Loucy (cell line): Measurements from ENCODE around the gene SH3RF2.
A peak's percentile ranks its signal among the peaks of the same experiment; 100 is the strongest.

Experiments
- H2AFZ ChIP-seq: fragments of 200-600 bp; sonication (generic); 2 replicates; pipeline ENCODE4 v1.6.0; 2016; ENCODE audit warnings: antibody characterized with exemption, mild to moderate bottlenecking, low read length, moderate library complexity
- H3F3A ChIP-seq: fragments of 200-600 bp; 2 replicates; pipeline ENCODE4 v1.6.0; 2016; ENCODE audit warnings: antibody characterized with exemption, low read depth, mild to moderate bottlenecking
- H3K27me3 ChIP-seq: fragments of 200-600 bp; sonication (generic); 2 replicates; pipeline ENCODE4 v1.6.1; 2014; ENCODE audit warnings: low read length, mild to moderate bottlenecking; ENCODE audit not compliant: insufficient read depth, poor library complexity, severe bottlenecking
- H3K36me3 ChIP-seq: fragments of 200-600 bp; sonication (generic); 2 replicates; pipeline ENCODE4 v1.6.1; 2016; ENCODE audit warnings: low read length; ENCODE audit not compliant: insufficient read depth
- H3K4me1 ChIP-seq: fragments of 200-600 bp; sonication (generic); 2 replicates; pipeline ENCODE4 v1.5.1; 2014; ENCODE audit warnings: low read length, mild to moderate bottlenecking; ENCODE audit not compliant: insufficient read depth, poor library complexity, severe bottlenecking
- H3K4me2 ChIP-seq: fragments of 200-600 bp; sonication (generic); 2 replicates; pipeline ENCODE4 v1.6.0; 2014; ENCODE audit warnings: antibody characterized with exemption, low read length, low read depth, mild to moderate bottlenecking; ENCODE audit not compliant: poor library complexity, severe bottlenecking
- H3K4me3 ChIP-seq: fragments of 200-600 bp; sonication (generic); 2 replicates; pipeline ENCODE4 v1.5.1; 2014; ENCODE audit warnings: low read length, mild to moderate bottlenecking, mixed read lengths; ENCODE audit not compliant: poor library complexity, severe bottlenecking
- H3K79me2 ChIP-seq: fragments of 200-600 bp; sonication (generic); 2 replicates; pipeline ENCODE4 v1.6.1; 2014; ENCODE audit warnings: low read length; ENCODE audit not compliant: insufficient read depth
- H3K9ac ChIP-seq: fragments of 200-600 bp; sonication (generic); 2 replicates; pipeline ENCODE4 v1.6.0; 2014; ENCODE audit warnings: mild to moderate bottlenecking, low read depth, low read length, moderate library complexity; ENCODE audit not compliant: poor library complexity, severe bottlenecking
- H3K9me2 ChIP-seq: fragments of 200-600 bp; sonication (generic); replicated peaks from 2 replicates; pipeline ENCODE4 v1.6.1; 2016; ENCODE audit warnings: low read depth, low read length, mixed read lengths
- H3K9me3 ChIP-seq: fragments of 200-600 bp; sonication (generic); 2 replicates; pipeline ENCODE4 v1.6.1; 2014; ENCODE audit warnings: mild to moderate bottlenecking, antibody characterized with exemption, low read length, low read depth; ENCODE audit not compliant: insufficient read depth
- H4K20me1 ChIP-seq: fragments of 200-600 bp; sonication (generic); 2 replicates; pipeline ENCODE4 v1.6.0; 2014; ENCODE audit warnings: antibody characterized with exemption, low read length, mild to moderate bottlenecking; ENCODE audit not compliant: insufficient read depth, poor library complexity, severe bottlenecking
- CTCF ChIP-seq: fragments of 200-600 bp; sonication (generic); conservative IDR thresholded peaks from 2 replicates; pipeline ENCODE4 v1.5.1; 2014; ENCODE audit warnings: mild to moderate bottlenecking, antibody characterized with exemption, low read length
- EZH2phosphoT487 ChIP-seq: fragments of 200-600 bp; IDR thresholded peaks from 2 replicates; pipeline ENCODE4 v1.6.1; 2018; ENCODE audit warnings: antibody characterized with exemption, mild to moderate bottlenecking, moderate library complexity, borderline replicate concordance

The SH3RF2 gene

GRCh38 chr5:145934276-145934675, 2.1 kb upstream of the SH3RF2 start:
- no peaks in the 10 kb centered on the region for H3K27me3 ChIP-seq
- no peaks in the 10 kb centered on the region for H3K79me2 ChIP-seq
- no peak overlapping the region for H2AFZ ChIP-seq
- TF ChIP-seq EZH2phosphoT487 (no peak), CTCF (no peak)
- H3K4me1 ChIP-seq: peaks cover 30% of the 10 kb centered on the region
- no peak overlapping the region for H3K4me3 ChIP-seq
- H3K9ac ChIP-seq: no peak overlapping the region
- H3K4me2 ChIP-seq: no peak overlapping the region
- H4K20me1 ChIP-seq: no peaks in the 10 kb centered on the region
- H3K9me2 ChIP-seq: no peaks in the 10 kb centered on the region
- H3K9me3 ChIP-seq: no peaks in the 10 kb centered on the region
- no peaks in the 10 kb centered on the region for H3K36me3 ChIP-seq
- no peaks in the 10 kb centered on the region for H3F3A ChIP-seq

GRCh38 chr5:145937432-145938250, 1.3 kb downstream of the SH3RF2 start:
- H3K9ac ChIP-seq: no peak overlapping the region
- H3K4me3 ChIP-seq: peak overlapping the region; percentile 66
- H3K9me2 ChIP-seq: no peaks in the 10 kb centered on the region
- H3K36me3 ChIP-seq: no peaks in the 10 kb centered on the region
- no peaks in the 10 kb centered on the region for H3K27me3 ChIP-seq
- H3K79me2 ChIP-seq: no peaks in the 10 kb centered on the region
- H3K4me2 ChIP-seq: peak overlapping the region; percentile 70
- H3K9me3 ChIP-seq: no peaks in the 10 kb centered on the region
- TF ChIP-seq CTCF (no peak), EZH2phosphoT487 (no peak)
- no peaks in the 10 kb centered on the region for H4K20me1 ChIP-seq
- H3F3A ChIP-seq: no peaks in the 10 kb centered on the region
- H2AFZ ChIP-seq: no peak overlapping the region
- H3K4me1 ChIP-seq: peaks cover 30% of the 10 kb centered on the region

GRCh38 chr5:145938776-145939539, 2.6 kb downstream of the SH3RF2 start:
- Histone ChIP-seq H4K20me1 (no peaks in the 10 kb centered on the region), H3K36me3 (no peaks in the 10 kb centered on the region), H3K79me2 (no peaks in the 10 kb centered on the region), H3K4me3 (no peak overlapping the region), H3F3A (no peaks in the 10 kb centered on the region), H3K4me2 (no peak overlapping the region), H3K9ac (no peak overlapping the region), H3K9me3 (no peaks in the 10 kb centered on the region), H2AFZ (no peak overlapping the region), H3K9me2 (no peaks in the 10 kb centered on the region), H3K27me3 (no peaks in the 10 kb centered on the region), H3K4me1 (peaks cover 27% of the 10 kb centered on the region)
- TF ChIP-seq EZH2phosphoT487 (no peak), CTCF (no peak)
